Progenitor cell of endocrine pancreas (in vitro differentiated cells): ENCODE measurements around the gene SURF4. TPM values are rescaled to one million over a fixed set of nuclear protein-coding genes. Genes with fewer than 3 reads are reported as not detected.

Source experiments
- DNase-seq: peaks from one replicate; pipeline ENCODE4 v3.0.0; 2021; ENCODE audit warnings: low spot score; ENCODE audit not compliant: unreplicated experiment
- H3K27ac Mint-ChIP-seq: 2 replicates; pipeline ENCODE4 v1.8.0; 2021; ENCODE audit warnings: mild to moderate bottlenecking, moderate library complexity, mixed read lengths
- H3K27me3 Mint-ChIP-seq: 2 replicates; pipeline ENCODE4 v1.8.0; 2021; ENCODE audit warnings: mixed read lengths
- H3K36me3 Mint-ChIP-seq: 2 replicates; pipeline ENCODE4 v1.8.0; 2022; ENCODE audit warnings: mixed read lengths; ENCODE audit not compliant: insufficient read depth
- H3K4me1 Mint-ChIP-seq: 2 replicates; pipeline ENCODE4 v1.8.0; 2021; ENCODE audit warnings: low read depth, mixed read lengths
- H3K4me3 Mint-ChIP-seq: 2 replicates; pipeline ENCODE4 v1.8.0; 2021; ENCODE audit warnings: low read depth, mild to moderate bottlenecking, moderate library complexity, mixed read lengths
- H3K9me3 Mint-ChIP-seq: 2 replicates; pipeline ENCODE4 v1.8.0; 2021; ENCODE audit warnings: low read depth, mixed read lengths
- CTCF ChIP-seq: fragments of 200-600 bp; sonication (generic); IDR thresholded peaks from one replicate; pipeline ENCODE4 v1.5.0; 2021; ENCODE audit warnings: antibody characterized with exemption, mild to moderate bottlenecking; ENCODE audit not compliant: unreplicated experiment
- total RNA-seq: library from RNA; stranded (reverse); gene quantifications from 2 replicates; pipeline ENCODE4 v1.2.1, GENCODE V29; 2021

SURF4 gene
- total RNA-seq, 1 donor from 2014 or later, result 122 TPM

DNA sequence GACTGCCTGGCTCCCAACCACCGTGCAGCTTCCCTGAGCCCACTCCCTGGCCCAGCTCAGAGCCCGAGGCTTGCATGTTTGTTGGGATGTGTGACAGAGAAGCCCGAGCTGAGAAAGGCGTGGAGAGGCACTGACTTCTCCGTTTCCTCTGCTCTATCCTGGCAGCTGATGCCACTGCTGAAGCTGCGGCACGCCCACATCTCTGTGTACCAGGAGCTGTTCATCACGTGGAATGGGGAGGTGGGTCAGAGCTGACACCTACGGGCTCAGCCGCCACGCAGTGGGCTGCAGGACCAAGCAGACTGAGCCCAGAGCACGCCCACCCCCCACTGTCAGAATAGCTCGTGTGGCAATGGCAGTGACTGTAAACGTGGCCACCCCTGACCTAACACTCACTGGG is 9.6 kb upstream of the SURF4 start:
- no peak overlapping the region for H3K4me3 Mint-ChIP-seq
- peaks cover 11% of the 10 kb centered on the region for H3K4me1 Mint-ChIP-seq
- TF ChIP-seq CTCF, result no peak
- H3K36me3 Mint-ChIP-seq, result no peaks in the 10 kb centered on the region
- DNase-seq, result no peak
- no peaks in the 10 kb centered on the region for H3K27me3 Mint-ChIP-seq
- no peaks in the 10 kb centered on the region for H3K9me3 Mint-ChIP-seq
- H3K27ac Mint-ChIP-seq, result no peak overlapping the region

GRCh38 chr9:133384736-133385321 is 9.0 kb upstream of the SURF4 start:
- Mint-ChIP-seq H3K4me3 (no peak overlapping the region), H3K4me1 (peaks cover 9% of the 10 kb centered on the region), H3K36me3 (no peaks in the 10 kb centered on the region), H3K27ac (peak overlapping the region; percentile 70), H3K27me3 (no peaks in the 10 kb centered on the region), H3K9me3 (no peaks in the 10 kb centered on the region)
- TF ChIP-seq CTCF, result no peak
- no peak for DNase-seq

- H3K36me3 Mint-ChIP-seq, result no peaks in the 10 kb centered on the region
- peaks cover 7% of the 10 kb centered on the region for H3K4me1 Mint-ChIP-seq
- no peak for DNase-seq
- H3K9me3 Mint-ChIP-seq, result no peaks in the 10 kb centered on the region
- no peak overlapping the region for H3K27ac Mint-ChIP-seq
- TF ChIP-seq CTCF, result no peak
- H3K27me3 Mint-ChIP-seq, result no peaks in the 10 kb centered on the region
- H3K4me3 Mint-ChIP-seq, result no peak overlapping the region
Observed at GRCh38 chr9:133383438-133383837, 7.6 kb upstream of the SURF4 start.

GRCh38 chr9:133382507-133383141 is 6.8 kb upstream of the SURF4 start:
- Mint-ChIP-seq H3K27me3 (no peaks in the 10 kb centered on the region), H3K4me3 (no peak overlapping the region), H3K9me3 (no peaks in the 10 kb centered on the region), H3K27ac (no peak overlapping the region), H3K4me1 (peaks cover 7% of the 10 kb centered on the region), H3K36me3 (no peaks in the 10 kb centered on the region)
- no peak for DNase-seq
- TF ChIP-seq CTCF, result no peak

GRCh38 chr9:133380734-133381133 is 4.9 kb upstream of the SURF4 start:
- Mint-ChIP-seq H3K27me3 (no peaks in the 10 kb centered on the region), H3K4me1 (peaks cover 7% of the 10 kb centered on the region), H3K27ac (no peak overlapping the region), H3K36me3 (no peaks in the 10 kb centered on the region), H3K9me3 (no peaks in the 10 kb centered on the region), H3K4me3 (no peak overlapping the region)
- no peak for TF ChIP-seq CTCF
- DNase-seq, result no peak
